Lower leg skin (tissue), 3 donors: ENCODE measurements around the gene PRPF38B.

Source experiments
- CTCF ChIP-seq, 3 donors: fragments of 450-650 bp; IDR thresholded peaks; one replicate each; pipeline ENCODE4 v1.5.1; 2016; ENCODE audit warnings: antibody characterized with exemption in 3 of 3, mild to moderate bottlenecking in 3 of 3, moderate library complexity in 2 of 3
- POLR2A ChIP-seq, 2 donors: fragments of 450-650 bp; IDR thresholded peaks; one replicate each; pipeline ENCODE4 v1.6.1; 2016 to 2017; ENCODE audit warnings: antibody characterized with exemption in 2 of 2, mild to moderate bottlenecking in 1 of 2, moderate library complexity in 1 of 2

- TF ChIP-seq CTCF (IDR thresholded peaks at IDR 0.05) (no peak), POLR2A (IDR thresholded peaks at IDR 0.05) (no peak)
These were observed 30.2 kb downstream of the PRPF38B start for GRCh38 chr1:108722292-108722691.
